Activated T-cell treated with anti-CD3 and anti-CD28 coated beads for 1 hour (primary cell): ENCODE measurements around the gene NOTO.
"Not testable (repeated sequence)": the region's sequence is repeated elsewhere in the genome, so short reads cannot be mapped to it uniquely, and the experiment has no call there.

Experiments
- DNase-seq: peaks from one replicate; pipeline ENCODE4 v3.0.0-alpha.2; 2020; ENCODE audit warnings: low read depth

The NOTO gene

DNA sequence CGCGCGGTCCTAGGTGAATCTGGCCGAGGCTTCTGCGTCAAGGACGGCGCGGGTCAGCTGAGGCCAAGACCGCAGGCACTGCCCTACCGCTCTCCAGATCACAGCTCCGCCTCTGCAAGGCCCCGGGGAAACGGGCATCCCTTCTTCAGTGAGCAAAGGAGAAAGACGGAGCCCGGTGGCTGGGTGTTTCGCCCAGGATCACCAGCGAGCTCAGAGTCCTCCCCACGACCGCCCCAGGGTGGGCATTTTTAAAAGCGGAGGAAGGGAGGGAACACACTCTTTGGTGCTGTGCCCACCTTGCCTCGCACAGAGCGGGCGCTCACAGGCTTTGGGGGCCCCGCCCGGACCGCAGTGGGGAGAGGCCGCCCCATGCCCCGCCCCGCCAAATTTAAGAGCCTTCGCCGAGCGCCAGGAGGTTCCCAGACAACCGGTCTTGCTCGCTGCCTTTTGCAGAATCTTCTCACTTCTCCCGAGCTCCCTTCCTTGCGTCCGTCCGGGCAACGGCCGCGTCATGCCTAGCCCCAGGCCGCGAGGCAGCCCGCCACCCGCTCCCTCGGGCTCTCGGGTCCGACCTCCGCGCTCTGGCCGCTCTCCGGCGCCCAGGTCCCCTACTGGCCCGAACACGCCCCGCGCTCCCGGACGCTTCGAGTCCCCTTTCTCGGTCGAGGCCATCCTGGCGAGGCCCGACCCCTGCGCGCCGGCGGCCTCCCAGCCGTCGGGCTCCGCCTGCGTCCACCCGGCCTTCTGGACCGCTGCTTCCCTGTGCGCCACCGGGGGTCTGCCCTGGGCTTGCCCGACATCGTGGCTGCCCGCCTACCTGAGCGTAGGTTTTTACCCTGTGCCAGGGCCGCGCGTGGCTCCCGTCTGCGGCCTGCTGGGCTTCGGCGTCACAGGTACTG lies at the start of gene NOTO:
TSS of gene NOTO (plus strand) at position 419 of the 899 bp plus-strand sequence. CDS start at position 512, 93 bp downstream.
- no peak for DNase-seq

- DNase-seq: no peak
These were observed 45.7 kb upstream of the NOTO start for GRCh38 chr2:73156539-73157124.

GRCh38 chr2:73162856-73163391 lies 39.5 kb upstream of the NOTO start:
- DNase-seq: no peak

GRCh38 chr2:73163483-73164367 lies 38.6 kb upstream of the NOTO start:
- DNase-seq: peak; percentile 56

DNA sequence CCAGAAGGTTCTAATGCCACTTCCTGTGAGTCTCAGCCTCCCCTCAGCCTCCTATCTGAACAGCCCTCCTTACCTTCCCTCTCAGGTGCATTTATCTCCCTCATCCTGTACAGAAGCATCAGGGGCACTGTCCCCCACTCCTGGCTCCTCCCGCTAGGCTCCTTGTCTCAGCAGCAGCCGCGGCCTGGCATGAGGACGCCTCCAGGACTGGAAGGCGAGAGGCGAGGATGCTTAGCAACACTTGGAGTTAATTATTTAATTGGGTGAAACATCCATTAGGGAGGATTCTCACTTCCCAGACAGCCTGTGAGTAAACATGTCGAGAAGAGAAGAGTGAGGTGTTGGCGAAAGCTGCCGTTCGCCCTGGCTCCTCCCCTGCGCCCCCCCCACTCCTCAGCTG lies 36.4 kb upstream of the NOTO start:
- DNase-seq: not testable (repeated sequence)

- DNase-seq: not testable (repeated sequence)
These were observed 35.6 kb upstream of the NOTO start for GRCh38 chr2:73166813-73167212.

DNA sequence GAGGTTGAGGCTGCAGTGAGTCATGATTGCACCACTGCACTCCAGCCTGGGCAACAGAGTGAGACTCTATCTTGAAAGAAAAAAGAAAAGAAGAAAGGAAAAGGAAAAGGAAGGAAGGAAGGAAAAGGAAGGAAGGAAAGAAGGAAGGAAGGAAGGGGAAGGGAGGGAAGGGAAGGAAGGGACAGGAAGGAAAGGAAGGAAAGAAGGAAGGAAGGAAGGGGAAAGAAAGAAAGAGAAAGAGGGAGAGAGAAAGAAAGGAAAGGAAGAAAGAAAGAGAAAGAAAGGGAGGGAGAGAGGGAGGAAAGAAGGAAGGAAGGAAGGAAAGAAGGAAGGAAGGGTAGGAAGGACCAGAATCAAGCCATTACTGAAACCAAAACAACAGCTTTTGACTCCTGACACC lies 34.0 kb upstream of the NOTO start:
- not testable (repeated sequence) for DNase-seq

DNA sequence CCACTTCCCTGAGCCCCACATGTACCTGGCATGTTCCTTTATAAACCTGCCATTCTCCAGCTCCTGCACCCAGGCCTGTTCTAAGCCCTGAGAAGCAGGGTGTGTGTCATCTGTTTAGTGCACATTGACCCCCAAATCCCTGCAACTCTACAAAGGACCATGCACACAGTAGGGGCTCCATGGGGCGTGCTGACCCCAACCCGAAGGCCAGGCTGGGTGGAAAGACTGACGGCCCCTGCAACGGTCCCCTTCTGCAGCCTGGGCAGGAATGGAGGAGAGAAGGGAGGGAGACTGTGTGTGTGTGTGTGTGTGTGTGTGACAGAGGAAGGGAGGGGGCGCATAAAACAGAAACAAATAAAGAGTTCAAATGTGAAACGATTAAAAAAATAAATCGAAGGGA lies 32.0 kb upstream of the NOTO start:
- not testable (repeated sequence) for DNase-seq

GRCh38 chr2:73172963-73173362 lies 29.4 kb upstream of the NOTO start:
- DNase-seq: no peak

DNA sequence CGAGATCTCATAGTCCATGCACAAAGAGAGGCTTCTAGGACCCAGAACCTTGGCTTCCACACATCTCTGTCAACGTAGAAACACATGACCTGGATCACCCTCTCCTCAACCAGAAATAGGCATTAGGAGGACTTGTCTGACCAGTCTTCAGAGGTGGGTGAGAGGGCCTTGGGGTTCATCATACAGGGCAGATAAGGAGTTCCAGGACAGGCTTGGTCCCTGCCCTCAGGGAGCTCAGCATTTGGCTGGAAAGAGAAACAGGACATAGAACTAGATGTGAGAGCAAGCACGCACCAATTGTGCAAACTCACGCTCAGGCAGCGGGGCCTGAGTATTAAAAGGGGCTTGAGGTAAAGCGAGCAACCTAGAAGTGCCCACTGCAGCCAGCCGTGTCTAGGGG lies 28.6 kb upstream of the NOTO start:
- no peak for DNase-seq

- no peak for DNase-seq
These were observed 28.1 kb upstream of the NOTO start for GRCh38 chr2:73174244-73174643.

DNA sequence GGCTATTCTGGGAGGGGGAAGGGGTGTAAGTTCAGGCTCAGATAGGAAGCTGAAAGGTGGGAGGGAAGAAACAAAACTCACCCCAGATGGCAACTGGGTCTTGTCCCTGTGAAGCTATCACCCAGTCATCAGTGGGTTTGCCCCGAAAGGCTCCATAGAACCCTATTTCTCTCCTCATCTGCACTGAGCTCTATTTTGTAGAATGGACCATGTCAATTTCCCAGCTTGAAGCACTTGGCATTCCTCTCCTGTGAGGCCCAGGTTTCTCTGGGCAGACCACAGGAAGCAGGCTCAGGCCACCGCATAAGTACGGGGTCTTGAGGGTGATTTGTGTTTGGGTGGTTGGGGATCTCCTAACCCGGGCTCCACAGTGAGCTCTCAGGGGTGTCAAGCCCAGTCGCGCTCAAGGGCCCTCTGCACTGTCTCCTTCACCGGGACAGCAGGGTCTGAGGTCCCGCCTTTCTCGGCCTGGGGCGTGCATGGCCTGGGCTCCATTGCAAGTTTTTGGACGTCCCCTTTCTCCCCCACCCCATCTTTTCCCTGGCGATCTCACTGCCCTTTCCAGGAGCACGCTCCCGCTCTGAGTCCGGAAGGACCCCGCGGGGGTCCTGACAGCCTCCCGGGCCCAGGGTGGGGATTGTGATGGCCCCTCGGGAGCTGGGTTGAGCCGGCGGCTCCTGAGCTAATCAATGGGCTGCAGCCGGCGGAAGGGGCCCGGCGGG lies 27.3 kb upstream of the NOTO start:
- no peak for DNase-seq

GRCh38 chr2:73175663-73176204 lies 26.6 kb upstream of the NOTO start:
- peak; percentile 64 for DNase-seq

- DNase-seq: no peak
These were observed 26.0 kb upstream of the NOTO start for GRCh38 chr2:73176205-73176880.

GRCh38 chr2:73176881-73177644 lies 25.3 kb upstream of the NOTO start:
- DNase-seq: peak; percentile 91

DNA sequence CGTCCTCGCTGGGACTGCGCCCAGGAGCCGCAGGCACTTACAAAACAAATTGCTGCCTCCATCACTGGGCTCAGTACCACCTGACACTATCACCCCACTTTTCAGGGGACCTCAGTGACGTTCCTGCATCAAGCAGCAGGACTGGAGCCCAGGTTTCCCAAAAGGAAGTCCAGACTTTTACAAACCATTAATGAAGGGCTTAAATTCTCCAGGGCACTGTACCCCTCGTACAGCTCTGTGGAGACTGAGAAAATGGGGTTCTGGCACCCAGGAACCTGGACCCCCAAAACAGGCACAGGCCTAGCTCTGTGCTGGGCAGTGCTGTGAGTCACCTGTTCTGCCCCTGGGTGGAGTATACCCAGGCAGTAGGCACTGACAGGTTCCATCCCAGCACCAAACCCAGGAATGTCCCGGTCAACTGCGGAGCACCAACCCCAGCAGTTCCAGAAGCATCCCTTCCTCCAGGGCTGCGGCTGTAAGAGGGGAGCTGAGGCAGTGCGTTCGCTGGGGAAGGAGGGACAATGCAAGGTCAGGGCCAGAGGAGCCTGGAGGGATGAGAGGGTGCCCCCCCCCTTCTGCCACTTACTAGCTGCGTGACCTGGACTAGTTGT lies 24.6 kb upstream of the NOTO start:
- DNase-seq: no peak

- no peak for DNase-seq
These were observed 16.4 kb upstream of the NOTO start for GRCh38 chr2:73185965-73186364.

GRCh38 chr2:73187549-73187948 lies 14.8 kb upstream of the NOTO start:
- no peak for DNase-seq

GRCh38 chr2:73197579-73197978 lies 4.8 kb upstream of the NOTO start:
- no peak for DNase-seq
